GM12892 (cell line): ENCODE results near the gene HDAC10.

Experiments
- DNase-seq: peaks from one replicate; pipeline ENCODE4 v3.0.0; 2011; ENCODE audit not compliant: insufficient read length
- FAIRE-seq: peaks from 2 replicates; lab custom pipeline; 2011; peaks lifted over from hg19 to GRCh38; lab: Jason Lieb, UNC
- POLR2A ChIP-seq: IDR thresholded peaks from 2 replicates; pipeline ENCODE4 v1.6.1; 2011; ENCODE audit warnings: low read depth, low read length, control low read depth
- POLR2AphosphoS5 ChIP-seq: IDR thresholded peaks from 2 replicates; pipeline ENCODE4 v1.6.1; 2011; ENCODE audit warnings: low read depth, low read length, control low read depth
- TAF1 ChIP-seq: IDR thresholded peaks from 2 replicates; pipeline ENCODE4 v1.6.1; 2011; ENCODE audit warnings: low read depth, mild to moderate bottlenecking, control low read depth, low read length, borderline replicate concordance

HDAC10 gene

GRCh38 chr22:50202130-50202666, 48.9 kb downstream of the HDAC10 start:
- DNase-seq (no peak), FAIRE-seq (peak; percentile 48)

DNA sequence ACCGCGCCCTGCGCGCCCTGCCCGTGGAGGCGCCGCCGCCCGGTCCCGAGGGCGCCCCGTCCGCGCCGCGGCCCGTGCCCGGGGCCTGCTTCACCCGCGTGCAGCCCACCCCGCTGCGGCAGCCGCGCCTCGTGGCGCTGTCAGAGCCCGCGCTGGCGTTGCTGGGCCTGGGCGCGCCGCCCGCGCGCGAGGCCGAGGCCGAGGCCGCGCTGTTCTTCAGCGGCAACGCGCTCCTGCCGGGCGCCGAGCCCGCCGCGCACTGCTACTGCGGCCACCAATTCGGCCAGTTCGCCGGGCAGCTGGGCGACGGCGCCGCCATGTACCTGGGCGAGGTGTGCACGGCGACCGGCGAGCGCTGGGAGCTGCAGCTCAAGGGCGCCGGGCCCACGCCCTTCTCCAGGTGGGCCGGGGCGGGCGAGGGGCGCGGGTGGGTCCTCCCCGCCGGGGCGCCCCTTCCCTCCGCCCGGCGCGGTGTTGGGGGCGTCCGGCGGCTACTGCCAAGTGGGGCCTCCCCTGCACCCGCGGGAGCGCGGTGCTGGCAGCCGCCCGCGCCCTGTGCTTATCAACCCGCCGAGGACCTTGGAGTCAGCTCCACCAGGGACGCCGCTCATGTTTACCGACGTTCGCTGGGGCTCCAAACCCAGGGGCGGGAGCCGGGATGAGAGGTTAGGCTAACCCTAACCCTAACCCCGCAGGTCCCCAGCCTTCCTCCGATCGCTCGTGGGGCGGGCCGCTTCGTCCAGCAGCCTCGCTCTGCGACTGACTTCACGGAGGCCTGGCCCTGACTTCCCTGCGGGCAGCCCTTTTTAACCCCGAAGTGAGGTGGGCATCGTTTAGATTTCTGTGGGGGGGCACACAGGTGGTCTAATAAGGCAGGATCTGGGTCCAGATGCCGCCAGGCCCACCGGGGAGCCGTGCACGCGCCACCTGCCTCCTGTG, 49.6 kb downstream of the HDAC10 start:
- TF ChIP-seq POLR2AphosphoS5 (no peak), POLR2A (no peak), TAF1 (no peak)
- no peak for FAIRE-seq
- DNase-seq = no peak

More at GRCh38 chr22:50202130-50202666, 48.9 kb downstream of the HDAC10 start:
- no peak for TF ChIP-seq TAF1
- no peak for TF ChIP-seq POLR2A
- no peak for TF ChIP-seq POLR2AphosphoS5

DNA sequence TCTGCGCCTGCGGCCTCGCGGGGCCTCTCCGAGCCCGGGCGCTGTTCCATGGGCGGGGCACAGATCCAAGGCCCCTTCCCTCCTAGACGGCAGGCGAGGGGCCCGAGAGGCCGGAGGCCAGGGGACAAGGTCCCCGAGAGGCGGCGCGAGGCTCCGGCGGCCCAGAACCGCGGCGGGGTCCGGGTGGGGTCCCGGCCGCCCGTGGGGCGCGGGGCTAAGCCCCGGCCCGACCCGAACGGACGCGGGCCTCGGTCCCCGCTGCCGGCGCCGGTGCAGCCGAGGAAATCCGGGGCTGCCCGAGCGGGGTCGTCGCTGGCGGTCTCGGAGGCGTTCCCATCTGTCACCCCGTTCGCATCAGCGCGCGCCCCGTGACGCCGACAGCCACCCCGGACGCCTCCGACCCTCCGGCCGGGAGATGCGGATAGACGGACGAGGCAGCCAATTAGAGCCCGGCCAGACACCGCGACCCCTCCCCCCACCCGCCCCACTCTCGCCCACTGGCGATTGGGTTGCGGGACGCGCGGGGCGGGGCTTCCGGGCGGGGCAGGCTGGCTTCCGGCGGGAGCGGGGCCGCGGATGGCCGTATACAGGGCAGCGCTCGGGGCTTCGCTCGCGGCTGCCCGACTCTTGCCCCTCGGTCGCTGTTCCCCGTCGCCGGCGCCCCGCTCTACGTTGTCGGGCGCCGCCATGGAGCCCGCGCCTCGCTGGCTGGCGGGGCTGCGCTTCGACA, 50.4 kb downstream of the HDAC10 start, which contains the start of gene SELENOO:
Gene SELENOO (plus strand): TSS at position 551 of the 730 bp plus-strand sequence. CDS start 26 bp downstream, at position 577.
- DNase-seq = peak; percentile 99
- peak; percentile 95 for FAIRE-seq
- no peak for TF ChIP-seq TAF1
- TF ChIP-seq POLR2AphosphoS5 = 0 out of 2 replicates have a peak, but pooled peaks have one; percentile 34
- peak; percentile 64; the same call in 1 of the 2 replicates for TF ChIP-seq POLR2A

GRCh38 chr22:50199829-50200460, 51.1 kb downstream of the HDAC10 start:
- FAIRE-seq (no peak), DNase-seq (no peak)
- TF ChIP-seq POLR2A (peak; percentile 43; the same call in 1 of the 2 replicates), POLR2AphosphoS5 (no peak)

GRCh38 chr22:50199251-50199721, 51.8 kb downstream of the HDAC10 start:
- no peak for FAIRE-seq
- TF ChIP-seq TAF1 (no peak), POLR2A (no peak), POLR2AphosphoS5 (no peak)
- DNase-seq = no peak

DNA sequence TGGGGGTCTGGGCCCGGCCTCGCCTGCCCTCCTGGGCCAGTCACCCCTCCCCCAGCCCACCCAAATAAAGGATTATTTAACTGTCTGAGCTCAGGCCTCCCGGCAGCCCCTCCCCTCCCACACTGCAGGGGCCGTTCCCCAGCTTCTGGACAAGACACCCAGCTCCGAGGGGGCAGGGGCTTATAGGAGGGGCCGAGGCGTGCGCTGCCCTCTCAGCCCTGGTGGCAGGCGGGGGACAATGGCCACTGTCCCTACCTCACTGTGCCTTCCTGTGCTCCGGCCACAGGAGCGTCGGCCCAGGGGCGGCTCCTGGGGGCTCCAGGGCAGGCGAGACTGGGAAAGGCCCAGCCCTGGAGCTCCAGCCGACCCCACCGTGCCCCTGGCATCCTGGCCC, 52.4 kb downstream of the HDAC10 start:
- no peak for FAIRE-seq
- no peak for DNase-seq
- TF ChIP-seq POLR2AphosphoS5 (no peak), TAF1 (no peak), POLR2A (no peak)

DNA sequence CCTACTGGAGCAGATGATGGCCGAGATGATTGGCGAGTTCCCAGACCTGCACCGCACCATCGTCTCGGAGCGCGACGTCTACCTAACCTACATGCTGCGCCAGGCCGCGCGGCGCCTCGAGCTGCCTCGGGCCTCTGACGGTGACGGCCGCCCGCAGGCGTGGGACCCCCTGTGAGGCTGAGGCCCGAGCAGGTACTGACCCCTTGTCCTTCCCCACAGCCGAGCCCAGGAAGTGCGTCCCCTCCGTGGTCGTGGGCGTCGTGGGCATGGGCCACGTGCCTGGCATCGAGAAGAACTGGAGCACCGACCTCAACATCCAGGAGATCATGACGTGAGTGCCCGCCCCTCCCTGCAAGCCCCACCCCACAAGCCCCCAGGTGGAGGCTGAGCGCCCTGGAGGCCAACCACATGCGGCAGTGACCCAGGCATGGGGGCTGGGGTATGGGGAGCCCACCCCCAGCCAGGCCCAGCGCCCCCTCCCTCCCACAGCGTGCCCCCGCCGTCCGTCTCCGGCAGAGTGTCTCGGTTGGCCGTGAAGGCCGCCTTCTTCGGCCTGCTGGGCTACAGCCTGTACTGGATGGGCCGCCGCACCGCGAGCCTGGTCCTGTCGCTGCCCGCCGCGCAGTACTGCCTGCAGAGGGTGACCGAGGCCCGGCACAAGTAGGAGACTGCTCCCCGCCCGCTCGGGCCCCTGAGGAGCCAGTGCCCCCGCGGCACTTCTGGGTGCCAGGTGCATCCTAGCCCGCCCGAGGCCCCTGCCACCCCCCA, 53.0 kb downstream of the HDAC10 start:
- DNase-seq (no peak), FAIRE-seq (no peak)
- TF ChIP-seq TAF1 (no peak), POLR2AphosphoS5 (no peak), POLR2A (0 out of 2 replicates have a peak, but pooled peaks have one; percentile 7)

DNA sequence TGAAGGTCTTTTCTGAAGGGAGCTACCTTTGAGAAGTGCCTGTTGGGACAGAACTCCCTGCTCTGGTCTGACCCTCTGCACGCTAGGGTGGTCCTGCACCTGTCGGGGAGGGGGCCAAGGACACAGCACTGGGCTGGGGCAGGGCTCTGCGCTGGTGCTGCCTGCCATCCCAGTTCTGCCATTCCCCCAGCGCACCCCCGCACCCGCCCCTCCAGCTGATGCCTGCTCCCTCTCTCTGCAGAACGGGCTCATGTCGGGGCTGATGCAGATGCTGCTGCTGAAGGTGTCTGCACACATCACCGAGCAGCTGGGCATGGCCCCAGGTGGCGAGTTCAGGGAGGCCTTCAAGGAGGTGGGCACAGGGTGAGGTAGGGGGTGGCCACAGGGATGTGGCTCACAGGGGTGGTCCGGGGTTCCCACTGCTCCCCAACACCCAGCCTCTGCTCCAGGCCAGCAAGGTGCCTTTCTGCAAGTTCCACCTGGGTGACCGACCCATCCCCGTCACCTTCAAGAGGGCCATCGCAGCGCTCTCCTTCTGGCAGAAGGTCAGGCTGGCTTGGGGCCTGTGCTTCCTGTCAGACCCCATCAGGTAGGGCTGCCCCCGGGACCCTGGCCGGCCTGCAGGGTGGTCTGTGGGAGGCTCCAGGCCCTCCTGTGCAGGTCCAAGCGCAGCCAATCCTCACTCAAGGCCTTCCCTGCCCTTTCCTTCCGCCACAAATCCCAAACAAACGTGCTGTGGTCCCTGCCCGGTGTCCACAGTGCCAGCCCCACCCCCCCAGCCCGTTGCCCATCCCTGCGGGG, 53.9 kb downstream of the HDAC10 start:
- FAIRE-seq = no peak
- DNase-seq = no peak
- TF ChIP-seq TAF1 (no peak), POLR2AphosphoS5 (no peak; the same call in 1 of the 2 replicates), POLR2A (0 out of 2 replicates have a peak, but pooled peaks have one; percentile 6)

DNA sequence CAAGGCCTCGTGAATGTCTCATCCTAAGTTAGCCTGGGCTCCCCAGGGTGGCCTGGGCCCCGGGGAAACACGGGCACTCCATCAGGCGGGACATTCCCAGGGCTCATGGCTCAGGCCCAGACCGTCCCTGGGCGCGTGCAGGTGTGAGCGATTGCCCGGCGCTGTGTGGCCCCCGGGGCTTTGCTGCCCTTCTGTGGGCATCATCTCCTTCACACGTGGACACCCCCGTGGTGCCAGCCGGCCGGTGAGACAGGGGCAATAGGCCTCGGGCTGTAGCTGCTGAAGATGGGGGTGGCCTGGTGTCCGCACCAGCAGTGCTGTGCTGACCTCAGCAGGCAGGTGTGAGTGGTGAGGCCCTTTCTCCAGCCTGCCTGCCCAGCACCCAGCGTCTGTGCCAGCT, 54.8 kb downstream of the HDAC10 start:
- DNase-seq (no peak), FAIRE-seq (no peak)
- TF ChIP-seq POLR2A (peak; percentile 41; the same call in 1 of the 2 replicates), TAF1 (no peak)
